Subcutaneous abdominal adipose tissue (tissue), 5 donors: ENCODE data around the gene OR8S1.
"Not testable (repeated sequence)": the region's sequence is repeated elsewhere in the genome, so short reads cannot be mapped to it uniquely, and the experiment has no call there.

Experiments
- H3K27ac ChIP-seq: one replicate; pipeline ENCODE4 v1.7.0; 2013; ENCODE audit warnings: low read depth, mild to moderate bottlenecking, inconsistent platforms, low read length, moderate library complexity
- H3K27me3 ChIP-seq, 5 donors: one replicate each; pipeline ENCODE4 v1.7.0; 2013; ENCODE audit warnings: low read length in 5 of 5, inconsistent platforms in 1 of 5; ENCODE audit not compliant: control insufficient read depth in 5 of 5, insufficient read depth in 4 of 5
- H3K36me3 ChIP-seq, 5 donors: one replicate each; pipeline ENCODE4 v1.7.0; 2013; ENCODE audit warnings: low read length in 5 of 5; ENCODE audit not compliant: control insufficient read depth in 5 of 5, insufficient read depth in 5 of 5
- H3K4me1 ChIP-seq, 5 donors: one replicate each; pipeline ENCODE4 v1.7.0; 2013; ENCODE audit warnings: low read length in 5 of 5, mild to moderate bottlenecking in 3 of 5, moderate library complexity in 1 of 5; ENCODE audit not compliant: control insufficient read depth in 5 of 5, insufficient read depth in 5 of 5
- H3K4me3 ChIP-seq, 5 donors: one replicate each; pipeline ENCODE4 v1.7.0; 2013; ENCODE audit warnings: low read length in 5 of 5, low read depth in 1 of 5
- H3K9ac ChIP-seq, 5 donors: one replicate each; pipeline ENCODE4 v1.7.0; 2013; ENCODE audit warnings: low read length in 5 of 5, mild to moderate bottlenecking in 4 of 5, moderate library complexity in 3 of 5
- H3K9me3 ChIP-seq, 5 donors: one replicate each; pipeline ENCODE4 v1.7.0; 2013; ENCODE audit warnings: low read length in 5 of 5; ENCODE audit not compliant: control insufficient read depth in 5 of 5
- donor health status: healthy.
- donor health status: healthy.
- donor health status: healthy.
- donor health status: healthy.
- donor health status: healthy.

OR8S1 gene

GRCh38 chr12:48510111-48510510 lies 15.3 kb upstream of the OR8S1 start:
- H3K9ac ChIP-seq, result no peak overlapping the region
- no peak overlapping the region for H3K27ac ChIP-seq
- no peaks in the 10 kb centered on the region for H3K36me3 ChIP-seq
- no peaks in the 10 kb centered on the region for H3K27me3 ChIP-seq
- H3K9me3 ChIP-seq, result peaks cover 0 to 9% (median 0%) of the 10 kb centered on the region in 5 donors
- H3K4me1 ChIP-seq, result no peaks in the 10 kb centered on the region
- H3K4me3 ChIP-seq, result no peak overlapping the region

GRCh38 chr12:48512855-48513254 lies 12.6 kb upstream of the OR8S1 start:
- H3K9ac ChIP-seq, result no peak overlapping the region
- H3K4me3 ChIP-seq, result no peak overlapping the region
- no peaks in the 10 kb centered on the region for H3K36me3 ChIP-seq
- peaks cover 0 to 9% (median 0%) of the 10 kb centered on the region in 5 donors for H3K9me3 ChIP-seq
- no peaks in the 10 kb centered on the region for H3K27me3 ChIP-seq
- no peaks in the 10 kb centered on the region for H3K4me1 ChIP-seq
- H3K27ac ChIP-seq, result no peak overlapping the region

- Histone ChIP-seq H3K27me3 (no peaks in the 10 kb centered on the region), H3K36me3 (no peaks in the 10 kb centered on the region), H3K9ac (no peak overlapping the region), H3K9me3 (peaks cover 0 to 9% (median 0%) of the 10 kb centered on the region in 5 donors), H3K4me1 (no peaks in the 10 kb centered on the region), H3K27ac (no peak overlapping the region), H3K4me3 (no peak overlapping the region)
Measured at GRCh38 chr12:48514728-48515127, 10.7 kb upstream of the OR8S1 start.

GRCh38 chr12:48520381-48520780 lies 5.1 kb upstream of the OR8S1 start:
- H3K9me3 ChIP-seq, H3K4me3 ChIP-seq, H3K9ac ChIP-seq, H3K36me3 ChIP-seq, H3K27ac ChIP-seq, H3K4me1 ChIP-seq, H3K27me3 ChIP-seq: not testable (repeated sequence)

- no peaks in the 10 kb centered on the region for H3K4me1 ChIP-seq
- no peak overlapping the region for H3K9ac ChIP-seq
- H3K4me3 ChIP-seq, result no peak overlapping the region
- no peak overlapping the region for H3K27ac ChIP-seq
- H3K27me3 ChIP-seq, result peaks cover 0 to 6% (median 0%) of the 10 kb centered on the region in 5 donors
- H3K36me3 ChIP-seq, result no peaks in the 10 kb centered on the region
- H3K9me3 ChIP-seq, result no peaks in the 10 kb centered on the region
Measured at GRCh38 chr12:48527891-48528670, 2.6 kb downstream of the OR8S1 start.

GRCh38 chr12:48532601-48533000 lies 7.2 kb downstream of the OR8S1 start:
- H3K9me3 ChIP-seq, result no peaks in the 10 kb centered on the region
- no peaks in the 10 kb centered on the region for H3K27me3 ChIP-seq
- no peaks in the 10 kb centered on the region for H3K4me1 ChIP-seq
- H3K27ac ChIP-seq, result no peak overlapping the region
- no peak overlapping the region for H3K9ac ChIP-seq
- peaks cover 0 to 6% (median 0%) of the 10 kb centered on the region in 5 donors for H3K36me3 ChIP-seq
- H3K4me3 ChIP-seq, result no peak overlapping the region

- Histone ChIP-seq H3K27ac (no peak overlapping the region), H3K27me3 (no peaks in the 10 kb centered on the region), H3K9ac (no peak overlapping the region), H3K9me3 (no peaks in the 10 kb centered on the region), H3K4me3 (no peak overlapping the region), H3K36me3 (peaks cover 0 to 6% (median 0%) of the 10 kb centered on the region in 5 donors), H3K4me1 (no peaks in the 10 kb centered on the region)
Measured at GRCh38 chr12:48536602-48537001, 11.2 kb downstream of the OR8S1 start.

- Histone ChIP-seq H3K9me3 (no peaks in the 10 kb centered on the region), H3K27me3 (peaks cover 0 to 7% (median 0%) of the 10 kb centered on the region in 5 donors), H3K9ac (no peak overlapping the region), H3K27ac (no peak overlapping the region), H3K36me3 (no peaks in the 10 kb centered on the region), H3K4me3 (no peak overlapping the region), H3K4me1 (no peaks in the 10 kb centered on the region)
Measured at GRCh38 chr12:48542300-48542928, 17.0 kb downstream of the OR8S1 start.

GRCh38 chr12:48545833-48546469 lies 20.5 kb downstream of the OR8S1 start:
- no peak overlapping the region for H3K4me3 ChIP-seq
- H3K27ac ChIP-seq, result no peak overlapping the region
- H3K9ac ChIP-seq, result no peak overlapping the region
- H3K36me3 ChIP-seq, result no peaks in the 10 kb centered on the region
- no peaks in the 10 kb centered on the region for H3K9me3 ChIP-seq
- no peaks in the 10 kb centered on the region for H3K4me1 ChIP-seq
- peaks cover 0 to 7% (median 0%) of the 10 kb centered on the region in 5 donors for H3K27me3 ChIP-seq

GRCh38 chr12:48547012-48547411 lies 21.6 kb downstream of the OR8S1 start:
- H3K27ac ChIP-seq, H3K4me1 ChIP-seq, H3K9ac ChIP-seq, H3K4me3 ChIP-seq, H3K27me3 ChIP-seq, H3K9me3 ChIP-seq, H3K36me3 ChIP-seq: not testable (repeated sequence)
